Epidermal melanocyte (primary cell): ENCODE results near the gene RPS14.

ENCODE experiments used
- DNase-seq: peaks from one replicate; pipeline ENCODE4 v3.0.0; 2011; ENCODE audit warnings: low spot score; ENCODE audit not compliant: insufficient read length

RPS14 gene

GRCh38 chr5:150449517-150450339, at the start of gene RPS14:
TSS of gene RPS14 (minus strand) at chr5:150449739. CDS start at chr5:150447733, 2,006 bp downstream.
- peak; percentile 95 for DNase-seq

- DNase-seq = no peak
Measured at GRCh38 chr5:150498971-150499370, 49.4 kb upstream of the RPS14 start.

GRCh38 chr5:150498501-150498900, 49.0 kb upstream of the RPS14 start:
- no peak for DNase-seq

- DNase-seq = no peak
Measured at GRCh38 chr5:150497989-150498317, 48.4 kb upstream of the RPS14 start.

- DNase-seq = peak; percentile 78
Measured at GRCh38 chr5:150497274-150497988, 47.9 kb upstream of the RPS14 start.

- no peak for DNase-seq
Measured at GRCh38 chr5:150496534-150496933, 47.0 kb upstream of the RPS14 start.

GRCh38 chr5:150496098-150496497, 46.6 kb upstream of the RPS14 start:
- no peak for DNase-seq

GRCh38 chr5:150492621-150493020, 43.1 kb upstream of the RPS14 start:
- no peak for DNase-seq

- no peak for DNase-seq
Measured at GRCh38 chr5:150491876-150492275, 42.3 kb upstream of the RPS14 start.

- DNase-seq = no peak
Measured at GRCh38 chr5:150490754-150491153, 41.2 kb upstream of the RPS14 start.

GRCh38 chr5:150490296-150490669, 40.7 kb upstream of the RPS14 start:
- DNase-seq = no peak

GRCh38 chr5:150489360-150490295, 40.1 kb upstream of the RPS14 start:
- DNase-seq = no peak

- DNase-seq = peak; percentile 73
Measured at GRCh38 chr5:150488519-150489359, 39.2 kb upstream of the RPS14 start.

GRCh38 chr5:150487199-150488061, 37.9 kb upstream of the RPS14 start:
- DNase-seq = no peak

- DNase-seq = peak; percentile 73
Measured at GRCh38 chr5:150486402-150487198, 37.1 kb upstream of the RPS14 start.

- DNase-seq = peak; percentile 79
Measured at GRCh38 chr5:150485693-150486401, 36.3 kb upstream of the RPS14 start.

- DNase-seq = no peak
Measured at GRCh38 chr5:150484964-150485692, 35.6 kb upstream of the RPS14 start.

GRCh38 chr5:150481972-150482406, 32.5 kb upstream of the RPS14 start:
- DNase-seq = no peak
